Measurements from ENCODE around the gene ABTB1. TPM values are rescaled to one million over a fixed set of nuclear protein-coding genes. Genes with fewer than 3 reads are reported as not detected.

Gene ABTB1
- total and polyA plus RNA-seq, 8 donors: 22.0 to 113 (median 43.7) TPM

DNA sequence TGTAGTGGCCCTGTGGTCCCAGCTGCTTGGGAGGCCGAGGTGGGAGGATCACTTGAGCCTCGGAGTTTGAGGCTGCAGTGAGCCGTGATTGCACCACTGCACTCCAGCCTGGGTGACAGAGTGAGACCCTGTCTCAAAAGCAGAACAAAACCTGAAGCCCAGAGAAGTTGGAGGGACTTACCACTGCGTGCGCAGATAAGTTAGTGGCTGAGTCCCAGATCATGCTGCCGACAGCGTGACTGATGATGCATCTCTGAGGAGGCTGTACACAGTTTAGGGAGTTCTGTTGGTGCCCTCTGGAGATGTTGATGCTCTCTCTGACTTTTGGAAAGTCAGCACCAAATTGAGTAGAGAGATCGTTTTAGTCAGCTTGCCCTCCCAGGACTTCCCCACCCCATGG is 15.8 kb upstream of the ABTB1 start:
- H3K4me1 ChIP-seq: peaks cover 0 to 6% (median 2%) of the 10 kb centered on the region in 4 donors
- no peaks in the 10 kb centered on the region for H3K9me3 ChIP-seq
- H3K27ac ChIP-seq: no peak overlapping the region
- TF ChIP-seq POLR2A (IDR thresholded peaks at IDR 0.05): no peak
- TF ChIP-seq, protein P1, sequence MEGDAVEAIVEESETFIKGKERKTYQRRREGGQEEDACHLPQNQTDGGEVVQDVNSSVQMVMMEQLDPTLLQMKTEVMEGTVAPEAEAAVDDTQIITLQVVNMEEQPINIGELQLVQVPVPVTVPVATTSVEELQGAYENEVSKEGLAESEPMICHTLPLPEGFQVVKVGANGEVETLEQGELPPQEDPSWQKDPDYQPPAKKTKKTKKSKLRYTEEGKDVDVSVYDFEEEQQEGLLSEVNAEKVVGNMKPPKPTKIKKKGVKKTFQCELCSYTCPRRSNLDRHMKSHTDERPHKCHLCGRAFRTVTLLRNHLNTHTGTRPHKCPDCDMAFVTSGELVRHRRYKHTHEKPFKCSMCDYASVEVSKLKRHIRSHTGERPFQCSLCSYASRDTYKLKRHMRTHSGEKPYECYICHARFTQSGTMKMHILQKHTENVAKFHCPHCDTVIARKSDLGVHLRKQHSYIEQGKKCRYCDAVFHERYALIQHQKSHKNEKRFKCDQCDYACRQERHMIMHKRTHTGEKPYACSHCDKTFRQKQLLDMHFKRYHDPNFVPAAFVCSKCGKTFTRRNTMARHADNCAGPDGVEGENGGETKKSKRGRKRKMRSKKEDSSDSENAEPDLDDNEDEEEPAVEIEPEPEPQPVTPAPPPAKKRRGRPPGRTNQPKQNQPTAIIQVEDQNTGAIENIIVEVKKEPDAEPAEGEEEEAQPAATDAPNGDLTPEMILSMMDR (IDR thresholded peaks at IDR 0.05): no peak
- no peak for TF ChIP-seq EP300 (IDR thresholded peaks at IDR 0.05)
- no peak for TF ChIP-seq POLR2AphosphoS5 (IDR thresholded peaks at IDR 0.05)
- H3K27me3 ChIP-seq: no peaks in the 10 kb centered on the region
- 92 to 97% (median 95%) methylated on average over 8 of the region's 8 CpGs for WGBS, 5 donors
- no peak for DNase-seq
- H3K4me3 ChIP-seq: no peak overlapping the region
- intact Hi-C loops (cut with DNase I; ENCODE audit: low total_unique reads): loop anchor here (10.0 kb wide), 1 partner anchor 308 kb away; no protein-coding TSS in a partner anchor
- peaks cover 0 to 5% (median 0%) of the 10 kb centered on the region in 4 donors for H3K36me3 ChIP-seq

GRCh38 chr3:127658234-127658633 is 14.5 kb upstream of the ABTB1 start:
- TF ChIP-seq POLR2A (IDR thresholded peaks at IDR 0.05): no peak
- TF ChIP-seq, protein P1 (IDR thresholded peaks at IDR 0.05): no peak
- no peak for TF ChIP-seq EP300 (IDR thresholded peaks at IDR 0.05)
- TF ChIP-seq POLR2AphosphoS5 (IDR thresholded peaks at IDR 0.05): no peak
- Histone ChIP-seq H3K4me3 (no peak overlapping the region), H3K27ac (no peak overlapping the region), H3K4me1 (no peaks in the 10 kb centered on the region), H3K36me3 (peaks cover 0 to 5% (median 0%) of the 10 kb centered on the region in 4 donors), H3K27me3 (no peaks in the 10 kb centered on the region), H3K9me3 (no peaks in the 10 kb centered on the region)
- no peak for DNase-seq
- 54 to 83% (median 76%) methylated on average over 1 of the region's 1 CpG for WGBS, 5 donors
- intact Hi-C loops (cut with DNase I; ENCODE audit: low total_unique reads): loop anchor here (10.0 kb wide), 1 partner anchor 307 kb away; no protein-coding TSS in a partner anchor

- Histone ChIP-seq H3K4me1 (no peaks in the 10 kb centered on the region), H3K36me3 (peaks cover 0 to 5% (median 0%) of the 10 kb centered on the region in 4 donors), H3K27ac (no peak overlapping the region), H3K27me3 (no peaks in the 10 kb centered on the region), H3K4me3 (no peak overlapping the region), H3K9me3 (no peaks in the 10 kb centered on the region)
- TF ChIP-seq POLR2A (IDR thresholded peaks at IDR 0.05) (no peak), EP300 (IDR thresholded peaks at IDR 0.05) (no peak), POLR2AphosphoS5 (IDR thresholded peaks at IDR 0.05) (no peak)
- TF ChIP-seq, protein P1 (IDR thresholded peaks at IDR 0.05): no peak
- WGBS, 5 donors: 92 to 98% (median 97%) methylated on average over 10 of the region's 10 CpGs
- DNase-seq: no peak
- intact Hi-C loops (cut with DNase I; ENCODE audit: low total_unique reads): no loop called here
Observed at GRCh38 chr3:127660621-127661251, 12.0 kb upstream of the ABTB1 start.

GRCh38 chr3:127661600-127661999 is 11.2 kb upstream of the ABTB1 start:
- H3K36me3 ChIP-seq: peaks cover 0 to 5% (median 0%) of the 10 kb centered on the region in 4 donors
- DNase-seq: no peak
- no peak overlapping the region for H3K27ac ChIP-seq
- no peak overlapping the region for H3K4me3 ChIP-seq
- 88 to 97% (median 94%) methylated on average over 3 to 5 of the region's 5 CpGs for WGBS, 5 donors
- H3K27me3 ChIP-seq: no peaks in the 10 kb centered on the region
- H3K4me1 ChIP-seq: no peaks in the 10 kb centered on the region
- intact Hi-C loops (cut with DNase I; ENCODE audit: low total_unique reads): no loop called here
- TF ChIP-seq, protein P1 (IDR thresholded peaks at IDR 0.05): no peak
- TF ChIP-seq POLR2A (IDR thresholded peaks at IDR 0.05): no peak
- no peak for TF ChIP-seq POLR2AphosphoS5 (IDR thresholded peaks at IDR 0.05)
- TF ChIP-seq EP300 (IDR thresholded peaks at IDR 0.05): no peak
- no peaks in the 10 kb centered on the region for H3K9me3 ChIP-seq

Data from stomach (tissue), 9 donors.